Fibroblast of lung (primary cell): ENCODE data around the gene IRF9. TPM values are rescaled to one million over a fixed set of nuclear protein-coding genes. Genes with fewer than 3 reads are reported as not detected.

ENCODE experiments used
- DNase-seq, 2 donors: peaks; one replicate each; pipeline versions ENCODE4 v3.0.0 to v3.0.0-alpha.2; 2010; ENCODE audit warnings: low read depth in 2 of 2
- H2AFZ ChIP-seq: 2 replicates; pipeline ENCODE4 v1.5.1; 2012; ENCODE audit warnings: low read length, control low read depth, inconsistent platforms
- H3K27ac ChIP-seq: 2 replicates; pipeline ENCODE4 v1.5.1; 2011; ENCODE audit warnings: low read length, control low read depth; ENCODE audit not compliant: insufficient read depth
- H3K27me3 ChIP-seq: 2 replicates; pipeline ENCODE4 v1.5.1; 2011; ENCODE audit warnings: mild to moderate bottlenecking, low read length; ENCODE audit not compliant: control insufficient read depth, insufficient read depth
- H3K36me3 ChIP-seq: 2 replicates; pipeline ENCODE4 v1.5.1; 2011; ENCODE audit warnings: low read length; ENCODE audit not compliant: control insufficient read depth, insufficient read depth
- H3K4me1 ChIP-seq: 2 replicates; pipeline ENCODE4 v1.5.1; 2011; ENCODE audit warnings: low read length; ENCODE audit not compliant: control insufficient read depth, insufficient read depth; ENCODE audit errors: extremely low read depth
- H3K4me2 ChIP-seq: 2 replicates; pipeline ENCODE4 v1.5.1; 2011; ENCODE audit warnings: low read length, control low read depth; ENCODE audit not compliant: insufficient read depth; ENCODE audit errors: extremely low read depth
- H3K4me3 ChIP-seq, 4 experiments: fragments of 200-600 bp in 1 of 4; sonication (generic) in 1 of 4; replicated peaks in 1 of 4; 2 replicates each; pipeline ENCODE4 v1.5.1; 2011 to 2016; ENCODE audit warnings: low read length in 4 of 4, low read depth in 3 of 4, mild to moderate bottlenecking in 3 of 4, control low read depth in 2 of 4, inconsistent platforms in 1 of 4, mixed read lengths in 1 of 4; ENCODE audit not compliant: insufficient read depth in 1 of 4; ENCODE audit errors: control extremely low read depth in 1 of 4
- H3K79me2 ChIP-seq: 2 replicates; pipeline ENCODE4 v1.5.1; 2012; ENCODE audit warnings: mild to moderate bottlenecking, low read length, inconsistent platforms; ENCODE audit not compliant: control insufficient read depth, insufficient read depth
- H3K9ac ChIP-seq: 2 replicates; pipeline ENCODE4 v1.5.1; 2011; ENCODE audit warnings: mild to moderate bottlenecking, low read length, control low read depth; ENCODE audit not compliant: insufficient read depth
- H3K9me3 ChIP-seq: 2 replicates; pipeline ENCODE4 v1.5.1; 2012; ENCODE audit warnings: low read depth, low read length; ENCODE audit not compliant: control insufficient read depth, insufficient read depth
- H4K20me1 ChIP-seq: 2 replicates; pipeline ENCODE4 v1.5.1; 2011; ENCODE audit warnings: low read length; ENCODE audit not compliant: control insufficient read depth, insufficient read depth; ENCODE audit errors: extremely low read depth
- CTCF ChIP-seq, 2 donors: IDR thresholded peaks in 1 of 2; conservative IDR thresholded peaks in 1 of 2; 1 replicate in 1 of 2; 2 replicates in 1 of 2; pipeline ENCODE4 v1.5.1; 2011 to 2012; ENCODE audit warnings: low read length in 2 of 2, control low read depth in 1 of 2, inconsistent platforms in 1 of 2, low read depth in 1 of 2, mild to moderate bottlenecking in 1 of 2
- EZH2 ChIP-seq: IDR thresholded peaks from 2 replicates; pipeline ENCODE4 v1.5.1; 2012; ENCODE audit warnings: low read length, control low read depth, mild to moderate bottlenecking; ENCODE audit errors: missing control alignments
- polyA plus RNA-seq, 2 donors: library from polyadenylated mRNA; depleted of rRNA in 1 of 2; stranded (reverse) in 1 of 2; unstranded in 1 of 2; fragments of >200 nt; gene quantifications; 2 replicates each; pipeline ENCODE4 v1.2.1, GENCODE V29; 2011 to 2012; ENCODE audit warnings: missing spikeins in 1 of 2
- total RNA-seq: library from RNA; depleted of rRNA; stranded (reverse); fragments of >200 nt; gene quantifications from 2 replicates; pipeline ENCODE4 v1.2.1, GENCODE V29; 2014

The IRF9 gene
- total and polyA plus RNA-seq, 2 donors (not counting 1 experiment from before 2014, with no cell fraction given), result 79.9 to 142 TPM

GRCh38 chr14:24194873-24195185, 33.8 kb downstream of the IRF9 start:
- peaks cover 29% of the 10 kb centered on the region for H3K79me2 ChIP-seq
- H4K20me1 ChIP-seq, result no peaks in the 10 kb centered on the region
- peak overlapping the region; percentile 98 for H3K27ac ChIP-seq
- H3K36me3 ChIP-seq, result peaks cover 15% of the 10 kb centered on the region
- TF ChIP-seq CTCF (conservative IDR thresholded peaks at IDR 0.05 in 1 of 2, IDR thresholded peaks at IDR 0.05 in 1 of 2; ENCODE audit: low read depth in 1 of 2, low read length in 2 of 2) (no peak), EZH2 (no peak)
- peak overlapping the region; percentile 73 to 93 (median 81) for H3K4me3 ChIP-seq
- H3K4me2 ChIP-seq, result peak overlapping the region; percentile 74
- no peaks in the 10 kb centered on the region for H3K27me3 ChIP-seq
- H3K4me1 ChIP-seq, result no peaks in the 10 kb centered on the region
- H3K9ac ChIP-seq, result peak overlapping the region; percentile 99
- H3K9me3 ChIP-seq, result no peaks in the 10 kb centered on the region
- H2AFZ ChIP-seq, result no peak overlapping the region
- no peak for DNase-seq

GRCh38 chr14:24195186-24196070, 34.4 kb downstream of the IRF9 start, which contains the start of gene TM9SF1:
TSS of gene TM9SF1 (minus strand) at chr14:24195441. CDS start at chr14:24195019, 422 bp downstream.
- Histone ChIP-seq H3K36me3 (peaks cover 11% of the 10 kb centered on the region), H3K27me3 (no peaks in the 10 kb centered on the region), H3K4me3 (peak within 1 kb of the TSS; percentile 73 to 93 (median 81)), H3K4me2 (peak within 1 kb of the TSS; percentile 81), H3K9ac (peak within 1 kb of the TSS; percentile 99), H3K4me1 (no peaks in the 10 kb centered on the region), H3K9me3 (no peaks in the 10 kb centered on the region), H3K27ac (peak within 1 kb of the TSS; percentile 98), H2AFZ (peak within 1 kb of the TSS; percentile 80), H4K20me1 (no peaks in the 10 kb centered on the region), H3K79me2 (peaks cover 29% of the 10 kb centered on the region)
- peak; percentile 89 for DNase-seq
- TF ChIP-seq EZH2 (no peak), CTCF (conservative IDR thresholded peaks at IDR 0.05 in 1 of 2, IDR thresholded peaks at IDR 0.05 in 1 of 2; ENCODE audit: low read depth in 1 of 2, low read length in 2 of 2) (no peak)

- H3K27me3 ChIP-seq, result no peaks in the 10 kb centered on the region
- H3K79me2 ChIP-seq, result peaks cover 29% of the 10 kb centered on the region
- H3K36me3 ChIP-seq, result peaks cover 9% of the 10 kb centered on the region
- peak overlapping the region; percentile 73 to 93 (median 81) for H3K4me3 ChIP-seq
- H4K20me1 ChIP-seq, result no peaks in the 10 kb centered on the region
- H3K4me1 ChIP-seq, result no peaks in the 10 kb centered on the region
- no peaks in the 10 kb centered on the region for H3K9me3 ChIP-seq
- TF ChIP-seq EZH2, result no peak
- no peak for TF ChIP-seq CTCF (conservative IDR thresholded peaks at IDR 0.05 in 1 of 2, IDR thresholded peaks at IDR 0.05 in 1 of 2; ENCODE audit: low read depth in 1 of 2, low read length in 2 of 2)
- H3K9ac ChIP-seq, result peak overlapping the region; percentile 99
- H3K27ac ChIP-seq, result peak overlapping the region; percentile 98
- H2AFZ ChIP-seq, result peak overlapping the region; percentile 15
- DNase-seq, result peak; percentile 20 to 27
- H3K4me2 ChIP-seq, result peak overlapping the region; percentile 81
These were observed 35.3 kb downstream of the IRF9 start for GRCh38 chr14:24196071-24197055.
